HG02840 (cell line): ENCODE data around the gene THAP7.
"Not testable (repeated sequence)": the region's sequence is repeated elsewhere in the genome, so short reads cannot be mapped to it uniquely, and the experiment has no call there.

ENCODE experiments used
- ATAC-seq: cut with Tn5 transposase; IDR thresholded peaks from one replicate; pipeline ENCODE4 v1.9.1; 2021; ENCODE audit warnings: mild to moderate bottlenecking, moderate library complexity, moderate number of reproducible peaks; ENCODE audit not compliant: unreplicated experiment, low FRiP score

The THAP7 gene, protein sequence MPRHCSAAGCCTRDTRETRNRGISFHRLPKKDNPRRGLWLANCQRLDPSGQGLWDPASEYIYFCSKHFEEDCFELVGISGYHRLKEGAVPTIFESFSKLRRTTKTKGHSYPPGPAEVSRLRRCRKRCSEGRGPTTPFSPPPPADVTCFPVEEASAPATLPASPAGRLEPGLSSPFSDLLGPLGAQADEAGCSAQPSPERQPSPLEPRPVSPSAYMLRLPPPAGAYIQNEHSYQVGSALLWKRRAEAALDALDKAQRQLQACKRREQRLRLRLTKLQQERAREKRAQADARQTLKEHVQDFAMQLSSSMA

DNA sequence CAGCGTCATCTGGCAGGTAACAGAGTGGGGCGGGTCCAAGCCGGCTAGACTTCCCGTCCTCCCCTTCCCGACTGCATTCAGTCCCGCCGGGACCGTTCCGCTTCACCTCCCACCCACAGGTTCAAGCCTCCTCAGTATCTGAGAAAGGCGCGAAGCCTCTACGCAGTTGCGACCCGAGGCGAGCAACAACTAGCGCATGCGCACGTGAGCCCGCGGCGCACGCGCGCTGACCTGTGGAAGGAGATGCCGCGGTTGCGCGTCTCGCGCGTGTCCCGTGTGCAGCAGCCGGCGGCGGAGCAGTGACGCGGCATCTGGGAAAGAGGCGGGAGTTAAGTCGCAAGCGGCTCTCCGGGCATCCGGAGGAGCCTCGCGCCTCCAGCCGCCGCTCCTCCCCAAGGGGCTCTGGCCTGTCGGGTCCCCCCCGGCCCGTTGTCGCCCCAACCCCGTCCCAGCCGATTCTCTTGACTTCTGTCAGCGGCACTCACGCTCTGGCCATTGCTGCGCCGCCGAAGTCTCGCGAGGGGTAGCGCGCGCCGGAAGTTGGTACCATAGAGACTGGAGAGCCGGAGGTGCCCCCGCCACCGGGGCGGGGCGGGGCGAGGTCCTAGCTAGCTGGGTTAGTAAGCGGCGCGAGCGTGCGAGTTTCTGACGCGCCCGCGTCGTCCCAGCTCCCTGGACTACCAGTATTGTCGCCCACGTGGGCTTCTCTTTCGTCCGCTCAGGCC is at the start of gene THAP7:
Gene THAP7 (minus strand): TSS at position 518 of the 725 bp plus-strand sequence. CDS start 207 bp downstream, at position 311.
- ATAC-seq: peak; percentile 89

DNA sequence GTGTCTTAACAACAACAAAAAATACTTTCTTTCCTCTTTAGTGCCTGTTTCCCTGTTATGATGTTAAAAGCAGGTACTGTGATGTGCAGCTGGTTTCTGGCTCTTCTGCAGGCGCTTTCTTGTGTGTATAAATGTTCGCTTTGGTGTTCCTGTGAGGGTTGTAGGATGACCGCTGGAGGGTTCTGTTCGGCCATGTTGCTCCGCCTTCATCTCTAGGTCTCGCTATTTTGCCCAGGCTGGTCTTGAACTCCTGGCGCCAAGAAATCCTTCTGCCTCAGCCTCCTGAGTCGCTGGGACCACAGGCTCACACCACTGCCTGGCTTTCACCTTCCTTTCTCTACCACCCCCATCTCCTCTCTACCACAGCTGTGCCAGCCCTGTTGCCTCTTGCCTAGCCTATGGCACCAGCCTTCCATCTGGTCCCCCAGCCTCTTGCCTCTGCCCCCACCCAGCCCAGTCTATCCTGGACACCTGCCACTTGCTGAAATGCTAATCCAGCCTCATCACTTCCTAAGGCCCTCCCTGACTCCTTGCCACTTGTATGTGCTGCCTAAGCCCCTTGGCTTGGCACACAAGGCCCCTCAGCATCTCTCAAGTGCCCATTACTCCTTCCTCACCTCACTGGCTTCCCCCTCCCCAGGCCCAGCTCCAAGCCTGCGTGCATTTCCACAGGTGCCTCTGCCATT is 49.4 kb upstream of the THAP7 start:
- ATAC-seq: no peak

DNA sequence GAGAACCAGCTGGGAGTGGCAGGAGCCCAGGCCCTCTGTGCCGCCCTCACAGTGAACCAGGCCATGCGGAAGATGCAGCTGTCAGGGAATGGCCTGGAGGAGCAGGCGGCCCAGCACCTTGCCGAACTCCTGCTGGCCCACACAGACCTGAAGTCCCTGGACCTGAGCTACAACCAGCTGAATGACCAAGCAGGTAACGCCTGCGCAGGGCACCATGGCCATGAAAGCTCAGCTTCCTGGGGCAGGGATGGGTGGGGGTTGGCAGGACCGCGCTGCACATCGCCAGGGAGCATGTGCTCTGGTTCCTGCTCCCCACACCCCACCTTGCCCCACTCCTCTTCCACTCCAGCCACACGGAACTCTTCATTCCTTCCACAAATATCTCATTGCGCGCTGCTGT is 47.0 kb upstream of the THAP7 start:
- ATAC-seq: not testable (repeated sequence)

DNA sequence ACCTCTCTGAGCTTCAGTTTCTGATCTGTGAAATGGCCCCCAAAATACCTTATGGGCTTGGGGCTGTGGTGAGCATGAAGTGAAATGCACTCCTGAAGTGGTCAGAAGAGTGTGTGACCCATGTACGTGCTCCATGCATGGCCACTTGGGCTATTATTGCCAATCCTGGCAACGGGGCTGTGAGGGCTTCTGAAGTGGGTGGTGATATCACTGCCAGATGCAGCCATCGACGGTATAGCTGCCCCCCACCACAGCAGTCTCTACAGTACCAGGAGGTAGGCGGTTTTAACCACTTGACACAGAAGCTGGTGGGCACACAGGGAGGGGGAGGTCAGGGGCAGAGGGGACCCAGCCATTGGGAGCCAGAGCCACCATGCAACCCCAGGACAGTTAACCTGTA is 46.5 kb upstream of the THAP7 start:
- ATAC-seq: not testable (repeated sequence)

DNA sequence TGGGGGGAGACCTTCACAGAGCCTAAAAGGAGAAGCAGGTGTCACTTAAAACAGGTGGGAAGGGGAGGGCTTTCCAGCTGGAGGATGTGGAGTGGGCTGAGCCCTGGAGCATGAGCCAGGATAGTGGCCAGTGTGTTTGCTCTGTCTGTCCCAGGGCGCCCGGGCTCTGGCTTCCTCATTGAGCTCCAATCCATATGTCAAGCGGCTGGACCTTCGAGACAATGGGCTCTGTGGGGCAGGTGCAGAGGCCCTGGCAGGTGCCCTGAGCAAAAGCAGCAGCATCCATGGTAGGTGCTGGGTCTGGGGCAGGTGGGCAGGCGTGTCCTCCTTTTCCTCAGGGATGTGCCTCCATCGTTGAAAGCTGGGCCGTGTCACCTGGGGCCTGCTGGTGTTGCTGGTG is 45.8 kb upstream of the THAP7 start:
- ATAC-seq: no peak

DNA sequence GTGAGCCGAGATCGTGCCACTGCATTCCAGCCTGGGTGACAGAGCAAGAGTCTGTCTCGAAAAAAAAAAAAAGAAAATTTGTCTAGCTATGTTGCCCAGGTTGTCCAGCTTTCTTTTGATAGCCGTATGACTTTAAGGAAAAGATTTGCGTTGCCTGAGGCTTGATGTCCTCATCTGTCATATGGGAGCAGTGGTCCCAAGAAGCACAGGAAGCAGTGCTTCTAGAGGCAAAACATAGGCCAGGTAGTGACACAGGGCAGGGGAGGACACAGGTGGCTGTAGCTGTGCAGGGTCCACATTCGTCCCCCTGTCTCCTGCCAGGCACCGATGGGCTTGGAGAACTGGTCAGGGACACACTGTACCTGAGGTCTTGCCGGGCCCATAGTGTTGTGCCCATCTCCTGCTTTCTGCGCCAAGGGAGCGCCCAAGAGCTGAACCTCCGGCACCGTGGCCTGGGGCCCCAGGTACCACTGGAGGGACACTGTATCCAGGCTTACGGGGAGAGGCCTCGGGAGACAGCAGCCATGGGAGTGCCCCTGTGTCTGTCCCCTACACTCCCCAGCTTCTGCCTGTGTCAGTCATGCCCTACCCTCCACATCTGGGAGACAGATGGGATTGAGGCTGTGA is 45.2 kb upstream of the THAP7 start:
- no peak for ATAC-seq

DNA sequence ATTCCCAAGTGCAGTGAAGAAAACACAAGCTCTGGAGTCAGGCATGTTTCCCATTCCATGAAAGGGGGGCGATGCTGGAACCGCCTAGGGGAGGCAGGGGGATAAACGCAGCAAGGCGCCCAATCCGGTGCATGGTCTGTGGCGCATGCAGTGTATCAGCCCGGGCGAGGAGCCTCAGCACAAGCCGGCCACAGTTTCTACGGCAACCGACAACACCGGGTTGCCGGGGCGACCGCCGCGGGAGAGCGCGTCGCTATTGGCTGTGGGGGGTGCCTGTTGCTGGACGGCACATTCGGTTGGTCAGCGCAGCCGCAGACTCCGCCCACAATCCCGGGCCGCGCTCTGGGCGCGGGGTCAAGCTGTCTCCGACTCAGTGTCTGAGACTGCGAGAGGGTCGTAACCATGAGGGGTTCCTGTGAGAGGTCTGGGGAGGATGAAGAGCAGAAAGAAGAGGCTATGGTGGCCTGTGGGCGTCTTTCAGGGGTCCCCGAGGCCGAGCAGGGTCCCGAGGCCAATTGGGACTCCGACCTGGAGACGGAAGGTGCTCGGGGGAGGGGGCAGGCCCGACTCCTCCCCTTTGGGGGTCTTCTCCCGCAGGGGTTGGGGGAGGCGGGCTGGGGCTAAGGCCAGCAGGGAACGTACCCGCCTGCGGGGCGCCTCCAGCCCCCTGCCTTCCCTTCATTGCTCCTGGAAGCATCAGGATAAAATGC is 43.8 kb upstream of the THAP7 start, which contains the start of gene LRRC74B:
Gene LRRC74B (plus strand): TSS at position 362 of the 710 bp plus-strand sequence. CDS start 41 bp downstream, at position 403.
- ATAC-seq: no peak

DNA sequence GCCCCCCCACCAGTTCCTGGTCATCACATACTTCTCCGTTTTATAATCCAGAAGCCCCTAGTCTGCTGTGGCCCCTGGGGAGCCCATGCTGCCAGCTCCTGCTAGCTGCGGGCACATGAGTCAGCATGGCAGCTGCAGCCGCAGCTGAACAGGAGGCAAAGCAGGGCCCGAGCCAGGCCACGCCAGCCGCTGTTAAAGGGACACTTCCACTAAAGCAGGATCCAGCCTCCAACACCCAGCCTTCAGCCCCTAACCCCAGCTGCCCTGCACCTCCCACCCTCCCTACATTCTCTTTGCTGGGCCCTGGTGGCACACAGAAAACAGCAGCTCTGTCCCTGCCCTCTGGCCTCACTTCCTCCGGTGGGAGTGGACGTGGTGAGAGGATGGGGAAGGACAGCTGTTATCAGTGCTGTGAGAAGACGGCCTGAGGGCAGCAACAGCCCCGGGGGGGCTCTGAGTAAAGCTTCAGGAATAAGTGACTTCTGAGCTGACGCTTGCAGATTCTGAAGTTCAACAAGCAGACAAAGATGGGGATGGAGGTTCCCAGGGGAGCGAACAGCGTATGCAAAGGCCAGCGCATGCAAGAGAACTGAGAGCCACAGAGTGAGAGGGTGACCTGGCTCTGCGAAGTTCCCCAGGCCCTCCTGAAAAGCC is 43.1 kb upstream of the THAP7 start:
- ATAC-seq: no peak

DNA sequence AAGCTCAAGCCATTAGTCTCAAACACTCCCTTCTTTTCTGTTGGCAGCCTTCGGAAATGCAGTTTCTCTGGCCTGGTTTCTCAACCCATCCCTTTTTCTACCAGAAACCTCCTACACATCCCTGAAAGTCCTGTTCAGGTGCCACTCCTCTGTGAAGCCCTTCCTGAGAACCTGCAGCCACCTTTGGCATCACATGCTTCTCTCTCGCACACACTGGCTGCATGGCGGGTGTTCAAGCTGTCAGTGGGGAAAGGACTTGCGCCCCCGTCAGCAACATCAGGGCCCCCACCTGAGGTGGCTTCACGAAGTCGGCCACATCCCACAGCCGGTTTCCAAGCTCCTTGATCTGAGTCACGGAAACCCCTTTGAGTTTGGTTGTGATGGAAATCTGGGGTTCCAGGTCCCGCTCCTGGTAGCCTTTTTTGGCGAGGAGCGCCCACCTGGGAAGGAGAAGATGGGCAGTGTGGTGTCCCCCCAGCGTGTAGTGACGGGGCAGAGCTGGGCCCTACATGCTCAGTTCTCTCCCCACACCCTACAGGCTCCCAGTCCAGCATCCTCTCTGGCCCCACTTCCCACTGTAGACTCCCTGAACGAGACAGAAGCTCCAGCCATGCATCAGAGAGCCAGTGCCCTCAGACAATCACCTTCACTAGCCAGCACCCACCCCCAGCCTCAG is 42.1 kb upstream of the THAP7 start:
- no peak for ATAC-seq

DNA sequence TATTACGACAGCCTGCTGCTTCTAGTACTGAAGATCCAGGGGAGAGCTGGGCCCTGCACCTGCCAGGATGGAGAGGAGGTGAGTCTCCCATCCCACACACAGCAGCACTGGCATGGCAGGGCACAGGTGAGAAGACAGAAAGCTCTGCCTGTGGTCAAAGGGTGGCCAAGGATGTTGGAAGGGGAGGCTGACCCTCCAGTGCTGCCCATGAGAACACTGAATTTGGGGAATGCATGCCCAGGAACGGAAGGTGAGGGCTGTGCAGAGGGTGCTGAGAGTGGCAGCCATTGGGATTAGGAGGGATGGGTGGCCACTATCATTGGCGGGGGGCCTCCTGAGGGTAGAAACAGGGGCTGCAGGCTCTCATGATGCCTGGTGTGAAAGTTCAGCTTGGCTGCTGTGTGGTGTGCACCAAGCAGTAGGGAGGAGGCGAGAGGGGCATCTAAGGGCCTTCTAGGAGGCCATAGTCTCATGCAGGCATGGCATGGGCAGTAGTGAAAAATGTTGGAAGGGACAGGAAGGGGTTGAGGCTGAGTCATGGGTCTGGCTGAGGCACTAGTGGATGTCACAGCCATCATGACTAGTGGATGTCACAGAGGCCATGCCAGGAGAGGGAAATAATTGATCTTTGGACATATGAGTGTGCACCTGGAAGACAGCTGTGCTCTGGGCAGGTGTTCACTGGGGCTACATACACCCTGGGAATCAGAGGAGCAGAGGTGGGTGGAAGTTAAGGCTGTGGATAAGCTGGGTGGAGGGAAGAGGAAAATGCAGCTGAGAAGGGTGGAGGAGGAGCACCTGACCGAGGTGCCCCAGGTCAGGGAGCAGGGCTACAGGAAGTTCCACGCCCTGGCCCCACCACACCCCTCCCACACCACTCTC is 41.3 kb upstream of the THAP7 start:
- ATAC-seq: no peak

DNA sequence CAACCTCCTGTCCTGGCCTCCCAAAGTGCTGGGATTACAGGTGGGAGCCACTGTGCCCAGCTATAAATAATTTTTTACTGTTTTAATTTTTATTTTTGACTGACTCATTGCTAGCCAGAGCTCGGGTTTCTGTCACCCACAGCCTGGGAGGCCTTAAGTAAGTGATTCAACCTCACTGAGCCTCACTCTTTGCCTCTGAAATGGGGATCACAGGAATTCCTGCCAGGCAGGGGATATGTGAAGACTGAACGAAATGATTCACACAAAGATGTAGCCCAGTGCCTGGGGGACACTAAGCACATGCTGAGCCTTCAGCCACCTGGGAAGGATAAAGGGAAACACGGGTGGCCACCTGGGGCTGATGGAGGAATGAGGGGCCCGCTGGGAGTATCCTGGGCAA is 40.0 kb upstream of the THAP7 start:
- ATAC-seq: no peak

DNA sequence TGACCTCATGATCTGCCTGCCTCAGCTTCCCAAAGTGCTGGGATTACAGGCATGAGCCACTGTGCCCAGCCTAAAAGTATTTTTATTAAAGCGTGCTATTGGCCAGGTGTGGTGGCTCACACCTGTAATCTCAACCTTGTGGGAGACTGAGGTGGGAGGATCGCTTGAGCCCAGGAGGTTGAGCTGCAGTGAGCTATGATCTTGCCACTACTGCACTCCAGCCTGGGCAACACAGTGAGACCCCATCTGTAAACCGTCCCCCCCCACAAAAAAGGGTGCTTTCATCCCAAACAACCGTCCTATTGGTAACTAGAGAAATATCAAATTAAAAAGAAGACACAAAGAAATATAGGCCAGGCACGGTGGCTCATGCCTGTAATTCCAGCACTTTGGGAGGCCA is 37.2 kb upstream of the THAP7 start:
- ATAC-seq: not testable (repeated sequence)

DNA sequence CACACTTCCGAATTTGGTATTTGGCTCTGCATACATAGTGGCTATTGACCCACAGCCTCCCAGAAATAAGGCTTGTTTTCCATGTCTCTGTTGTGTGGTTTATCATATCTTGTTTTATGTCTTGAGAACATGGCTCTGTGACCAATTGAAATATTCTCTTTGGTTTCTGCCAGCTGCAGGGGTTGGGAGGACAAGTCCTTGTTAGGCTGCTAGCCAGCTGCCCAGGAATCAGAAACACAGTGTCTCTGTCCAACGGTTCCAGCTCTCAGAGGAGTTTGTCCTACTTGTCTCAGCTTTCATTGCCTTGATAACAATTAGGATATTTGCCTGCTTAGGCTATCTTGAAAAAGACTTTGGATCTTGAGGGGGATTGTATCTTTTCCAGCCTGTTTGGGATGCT is 36.5 kb upstream of the THAP7 start:
- ATAC-seq: no peak

DNA sequence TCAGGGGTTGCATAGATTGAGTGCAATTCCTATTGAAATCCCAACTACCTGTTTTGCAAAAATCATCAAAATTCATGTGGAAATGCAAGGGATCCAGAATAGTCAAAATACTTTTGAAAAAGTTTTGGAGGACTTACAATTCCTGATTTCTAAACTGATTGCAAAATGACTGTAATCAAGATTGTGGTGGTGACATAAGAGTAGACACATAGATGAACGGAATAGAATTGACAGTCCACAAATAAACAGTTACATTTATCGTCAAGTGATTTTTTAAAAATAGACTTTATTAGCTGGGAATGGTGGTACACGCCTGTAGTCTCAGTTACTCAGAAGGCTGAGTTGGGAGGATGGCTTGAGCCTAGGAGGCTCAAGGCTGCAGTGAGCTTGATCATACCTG is 33.1 kb upstream of the THAP7 start:
- ATAC-seq: no peak

DNA sequence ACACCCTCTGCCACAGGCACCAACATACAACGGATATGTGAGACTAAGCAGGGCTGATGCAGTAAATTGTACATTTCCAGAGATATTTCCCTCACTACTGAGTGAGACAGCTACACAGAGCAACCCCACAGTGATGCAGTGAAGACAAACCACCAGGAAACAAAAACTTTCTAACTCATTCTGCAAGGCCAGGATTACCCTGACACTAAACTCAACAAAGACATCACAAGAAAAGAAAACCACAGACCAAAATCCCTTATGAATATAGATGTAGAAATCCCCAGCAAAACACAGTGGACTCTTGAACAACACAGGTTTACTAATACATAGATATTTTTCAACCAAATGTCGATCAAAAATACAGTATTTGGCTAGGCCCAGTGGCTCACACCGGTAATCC is 32.0 kb upstream of the THAP7 start:
- ATAC-seq: no peak

DNA sequence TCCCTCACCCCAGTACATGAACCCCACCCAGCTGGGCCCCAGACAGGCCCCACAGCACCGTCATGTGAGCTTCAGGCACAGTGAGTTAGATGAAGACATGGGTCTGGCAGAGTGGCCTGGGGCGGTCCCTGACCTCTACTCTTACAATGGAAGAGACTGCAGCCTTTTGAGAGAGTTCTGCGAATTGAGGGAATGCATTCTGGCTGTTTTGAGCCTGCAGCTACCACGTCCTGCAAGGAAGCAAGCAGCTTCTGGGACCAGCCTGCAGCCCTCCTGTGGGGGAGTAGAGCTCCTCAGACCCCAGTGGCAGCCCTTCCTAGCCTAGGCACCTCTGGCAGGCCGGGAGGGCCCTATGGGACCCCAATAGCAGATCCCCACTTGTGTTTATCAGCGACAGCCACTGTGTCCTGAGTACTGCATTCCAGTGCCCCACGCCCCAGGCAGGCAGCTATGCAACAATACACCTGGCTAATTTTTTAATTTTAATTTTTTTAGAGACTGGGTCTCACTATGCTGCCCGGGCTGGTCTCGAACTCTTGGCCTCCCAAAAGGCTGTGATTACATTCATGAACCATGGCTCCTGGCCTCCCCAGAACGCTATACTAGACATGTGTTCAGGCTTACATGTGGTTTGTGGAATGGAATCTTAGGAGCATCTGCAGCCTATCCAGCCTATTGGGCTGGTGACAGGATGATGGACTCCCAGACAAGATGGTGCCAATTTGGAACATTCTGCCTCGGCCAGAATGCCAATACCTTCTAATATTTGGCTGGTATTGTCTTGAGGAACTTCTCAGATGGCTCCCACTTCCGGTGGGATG is 31.2 kb upstream of the THAP7 start:
- no peak for ATAC-seq
